ENCODE data around the gene ZNF296.

Gene ZNF296

GRCh38 chr19:45032421-45032820, 43.9 kb downstream of the ZNF296 start:
- DNase-seq (ENCODE audit: insufficient read length, low spot score) (no peak), FAIRE-seq (no peak)

DNA sequence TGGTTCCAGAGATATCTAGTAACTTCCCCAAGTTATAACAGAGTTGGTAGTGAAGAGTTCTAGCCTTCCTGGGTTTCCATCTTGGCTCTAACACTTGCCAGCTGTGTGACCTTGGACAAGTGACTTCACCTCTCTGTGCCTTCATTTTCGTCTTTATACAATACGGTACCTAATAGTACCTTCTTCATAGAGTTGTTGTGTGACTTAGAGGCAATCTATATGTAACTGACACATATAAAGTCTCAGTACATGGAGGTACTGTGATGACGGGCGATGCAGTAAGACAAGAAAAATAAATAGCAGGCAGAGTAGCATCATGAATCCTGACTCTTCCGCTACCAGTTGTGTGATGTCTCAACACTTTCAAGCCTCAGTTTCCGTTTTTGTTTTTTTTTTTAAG, 45.5 kb downstream of the ZNF296 start:
- no peak for DNase-seq (ENCODE audit: insufficient read length, low spot score)
- no peak for FAIRE-seq

GRCh38 chr19:45027371-45027770, 48.9 kb downstream of the ZNF296 start:
- no peak for FAIRE-seq
- no peak for DNase-seq (ENCODE audit: insufficient read length, low spot score)

- DNase-seq (ENCODE audit: insufficient read length, low spot score) (no peak), FAIRE-seq (no peak)
These were observed 51.0 kb downstream of the ZNF296 start for GRCh38 chr19:45025264-45025663.

- DNase-seq (ENCODE audit: insufficient read length, low spot score) (no peak), FAIRE-seq (no peak)
These were observed 53.2 kb downstream of the ZNF296 start for GRCh38 chr19:45023048-45023447.

DNA sequence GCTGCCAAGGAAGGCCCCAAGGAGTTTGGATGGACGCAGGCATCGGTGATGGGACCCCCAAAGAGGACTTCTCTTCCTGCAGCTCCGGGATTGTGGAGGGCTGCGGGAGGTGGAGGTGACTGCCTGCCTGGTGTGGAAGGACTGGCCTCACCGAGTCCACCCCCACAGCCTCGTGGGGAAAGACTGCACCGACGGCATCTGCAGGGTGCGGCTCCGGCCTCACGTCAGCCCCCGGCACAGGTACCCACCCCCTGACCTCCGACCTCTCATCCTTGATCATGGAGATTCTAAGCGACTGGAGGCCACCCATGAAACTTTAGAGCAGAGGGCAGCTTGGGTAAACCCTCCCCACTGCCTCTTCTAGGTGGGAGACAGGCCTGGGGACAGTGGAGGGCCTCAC, 54.3 kb downstream of the ZNF296 start:
- DNase-seq (ENCODE audit: insufficient read length, low spot score) (no peak), FAIRE-seq (no peak)

Data from GM19239 (cell line).